Left kidney (tissue), 2 donors: ENCODE data around the gene MID1. TPM values are rescaled to one million over a fixed set of nuclear protein-coding genes. Genes with fewer than 3 reads are reported as not detected.
A peak's percentile ranks its signal among the peaks of the same experiment; 100 is the strongest.
"Not testable (repeated sequence)": the region's sequence is repeated elsewhere in the genome, so short reads cannot be mapped to it uniquely, and the experiment has no call there.

Source experiments
- DNase-seq: peaks from one replicate; pipeline ENCODE4 v3.0.0-alpha.2; 2013
- polyA plus RNA-seq: library from polyadenylated mRNA; unstranded; fragments of 120-200 nt; gene quantifications from one replicate; pipeline ENCODE4 v1.2.1, GENCODE V29; 2013; ENCODE audit not compliant: insufficient read length

The MID1 gene
- polyA plus RNA-seq, 1 donor: 31.6 TPM

DNA sequence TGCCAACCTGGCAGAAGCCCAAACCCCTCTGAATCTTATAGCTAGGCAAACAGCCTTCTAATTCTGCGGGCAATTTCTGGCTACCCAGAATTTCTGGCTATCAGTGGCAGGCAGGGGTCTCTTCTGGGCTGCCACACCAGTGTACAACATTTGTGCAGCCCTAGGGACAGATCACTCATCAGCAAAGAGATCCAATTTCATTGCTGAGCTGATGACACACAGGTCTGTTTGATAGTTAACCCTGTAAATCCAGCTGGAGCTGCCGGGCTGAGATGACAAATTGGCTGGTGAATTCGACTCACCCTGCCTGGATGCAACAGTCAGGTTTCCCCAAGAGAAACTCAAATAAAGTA, 2.4 kb downstream of the MID1 start:
- no peak for DNase-seq

DNA sequence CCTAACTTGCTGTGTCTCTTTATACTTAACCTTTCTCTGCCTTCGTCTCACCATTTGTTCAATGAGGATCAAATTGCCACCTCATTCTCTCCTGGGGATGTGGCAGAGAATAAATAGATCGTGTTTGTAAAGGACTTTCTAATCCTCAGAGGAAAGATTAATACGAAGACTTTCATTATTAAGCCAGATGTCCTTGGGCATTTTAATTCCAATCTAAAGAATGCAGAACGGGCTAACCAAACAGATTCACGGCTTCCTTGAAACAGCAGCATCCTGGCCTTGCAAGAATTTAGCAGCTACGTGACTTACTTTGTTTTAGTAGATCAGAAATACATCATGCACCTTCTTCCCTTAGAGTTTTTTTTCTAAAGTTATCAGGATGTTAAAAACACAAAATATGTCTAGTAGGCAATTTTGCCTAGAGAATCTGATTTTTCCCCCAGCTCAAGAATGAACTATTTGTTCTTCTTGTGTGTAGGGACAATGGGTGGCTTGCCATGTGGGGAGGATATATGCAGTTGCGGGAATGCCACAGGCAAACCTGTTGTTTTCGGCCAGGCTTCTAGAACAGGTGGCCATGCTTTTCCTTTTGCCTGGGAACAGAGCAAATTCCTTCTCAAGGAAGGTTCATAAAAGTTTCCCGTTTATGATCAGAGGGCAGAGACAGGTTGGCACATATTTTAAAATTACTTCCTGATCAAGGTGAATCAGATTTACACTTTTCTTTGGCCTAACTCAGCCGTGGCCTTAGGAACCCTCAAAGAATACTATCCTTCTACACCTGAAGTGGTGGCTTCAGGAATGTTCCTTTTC, 3.0 kb downstream of the MID1 start:
- DNase-seq: no peak

DNA sequence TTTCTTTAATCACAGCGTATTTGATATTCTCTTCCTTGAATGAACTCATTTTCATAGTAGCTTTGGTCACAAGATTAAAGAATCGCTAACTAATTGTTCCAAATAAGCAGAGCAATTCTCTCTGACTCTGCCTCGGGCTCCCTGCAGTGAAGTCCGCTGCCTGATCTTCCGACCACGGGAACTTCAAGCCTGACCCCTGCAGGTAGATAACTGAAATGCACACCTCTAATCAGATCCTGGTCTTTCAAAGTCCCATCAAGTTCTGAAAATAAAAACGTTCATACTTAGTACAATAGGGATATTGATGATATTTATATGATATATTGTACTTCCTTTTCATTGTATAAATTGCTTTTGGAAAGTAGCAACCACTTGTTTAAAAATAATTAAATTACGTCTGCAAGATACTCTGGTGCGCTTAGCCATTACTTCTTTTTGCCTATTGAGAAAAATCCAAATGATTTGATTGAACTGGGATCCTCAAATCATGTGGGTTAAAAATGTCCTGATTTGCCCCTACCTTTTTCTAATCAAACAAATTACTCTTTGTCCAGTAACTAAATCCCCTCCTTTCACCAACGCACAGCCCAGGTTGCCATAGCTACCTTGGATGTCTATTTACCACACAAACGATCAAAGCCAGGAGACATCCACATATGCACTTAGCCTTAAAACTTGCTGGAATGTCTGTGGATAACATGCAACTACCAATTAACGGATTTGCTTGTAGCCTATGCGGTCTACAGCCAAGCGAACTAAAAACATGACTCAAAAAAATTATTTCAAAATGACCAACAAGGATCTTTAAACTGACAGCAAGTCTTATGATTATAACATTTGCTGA, 4.2 kb downstream of the MID1 start:
- peak; percentile 50 for DNase-seq

DNA sequence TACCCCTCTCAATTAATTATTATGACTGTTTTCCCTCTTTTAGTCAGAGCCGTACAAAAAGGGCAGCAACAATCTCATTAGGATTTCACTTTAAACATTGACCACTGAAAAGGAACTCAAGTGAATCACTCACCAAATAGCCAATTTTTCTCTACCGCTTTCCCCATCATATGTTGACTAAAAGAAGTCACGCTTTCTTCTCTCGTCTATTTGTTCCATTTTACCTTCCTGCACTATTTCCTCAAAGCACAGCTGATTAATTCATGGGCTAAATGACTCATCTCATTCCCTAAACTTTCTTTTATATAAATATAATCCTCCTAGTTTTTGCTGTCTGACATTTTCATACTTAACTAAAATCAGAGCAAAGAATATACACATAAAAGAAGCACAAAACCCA, 8.2 kb downstream of the MID1 start:
- DNase-seq: no peak

DNA sequence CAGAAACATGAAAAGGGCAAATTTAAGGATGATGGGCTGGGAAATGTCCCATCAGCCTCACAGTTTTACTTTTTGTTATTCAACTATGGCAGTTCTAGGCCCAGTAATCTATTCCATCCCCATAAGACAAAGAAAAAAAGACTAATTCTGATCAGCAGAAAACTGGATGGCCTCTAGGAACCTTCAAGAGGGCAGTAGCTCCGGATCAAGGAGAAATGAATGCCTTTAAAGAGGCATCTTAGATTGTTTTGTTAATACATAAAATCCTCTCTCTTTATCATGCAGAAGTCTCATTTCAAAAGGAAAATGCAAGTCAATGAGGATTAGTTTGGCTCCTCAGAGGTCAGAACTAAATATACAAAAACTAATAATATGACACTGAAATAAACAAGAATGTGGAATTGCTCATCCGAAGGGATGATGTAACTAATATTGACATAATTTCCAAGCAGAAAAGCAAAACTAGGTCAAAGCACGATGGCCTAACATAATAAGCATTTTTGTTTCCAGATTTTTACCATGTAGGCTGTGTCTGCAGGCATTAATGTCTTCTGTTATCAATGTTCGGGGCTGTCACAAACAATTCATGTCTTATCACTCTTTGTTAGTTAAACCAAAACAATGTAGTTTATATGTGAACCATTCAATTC, 8.8 kb downstream of the MID1 start:
- no peak for DNase-seq

DNA sequence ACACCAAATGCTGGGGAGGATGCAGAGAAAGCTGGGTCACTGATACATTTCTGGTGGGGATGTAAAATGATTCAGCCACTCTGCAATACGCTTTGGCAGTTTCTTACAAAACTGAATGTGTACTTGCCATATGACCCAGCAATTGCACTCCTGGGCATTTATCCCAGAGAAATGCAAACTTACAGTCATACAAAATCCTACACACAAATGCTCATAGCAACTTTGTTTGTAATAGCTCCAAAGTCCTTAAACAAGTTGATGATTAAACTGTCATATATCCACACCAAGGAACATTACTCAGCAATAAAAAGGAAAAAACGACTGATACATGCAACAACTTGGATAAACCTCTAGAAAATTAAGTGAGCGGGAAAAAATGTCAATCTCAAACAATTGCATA, 12.3 kb downstream of the MID1 start:
- no peak for DNase-seq

DNA sequence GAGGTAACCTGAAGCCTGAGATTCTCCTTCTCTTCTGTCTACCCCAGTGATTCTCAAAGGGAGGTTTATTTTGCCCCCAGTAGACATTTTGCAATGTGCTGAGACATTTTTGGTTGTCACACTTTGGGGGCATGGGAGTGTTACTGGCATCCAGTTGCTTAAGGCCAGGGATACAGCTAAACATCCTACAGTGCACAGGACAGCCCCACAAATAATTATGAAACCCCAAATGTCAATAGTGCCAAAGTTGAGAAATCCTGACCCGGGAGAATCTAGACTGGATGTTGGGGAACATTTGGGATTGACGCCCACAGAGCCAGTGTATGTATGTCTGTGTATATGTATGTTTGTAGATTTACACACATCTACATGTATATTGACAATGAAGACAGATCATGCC, 13.2 kb downstream of the MID1 start:
- no peak for DNase-seq

DNA sequence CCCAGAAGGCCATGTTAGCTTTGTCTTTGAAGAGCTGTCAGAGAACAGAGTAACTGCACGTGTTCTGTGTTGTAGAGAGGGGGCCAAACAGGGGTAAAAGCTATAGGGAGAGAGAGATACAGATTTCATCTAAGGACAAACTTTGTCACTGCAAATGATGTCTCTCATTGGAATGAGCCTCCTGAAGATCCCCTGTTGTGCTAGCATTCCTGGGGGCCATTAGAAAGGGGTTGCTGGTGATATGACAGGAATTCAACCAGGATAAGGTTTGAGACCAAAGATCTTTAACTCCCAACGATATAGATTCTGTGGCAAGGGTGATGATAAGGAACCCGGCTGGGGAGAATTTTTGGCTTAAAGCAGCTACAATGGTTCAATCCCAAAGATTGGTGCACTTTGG, 16.8 kb downstream of the MID1 start:
- no peak for DNase-seq

DNA sequence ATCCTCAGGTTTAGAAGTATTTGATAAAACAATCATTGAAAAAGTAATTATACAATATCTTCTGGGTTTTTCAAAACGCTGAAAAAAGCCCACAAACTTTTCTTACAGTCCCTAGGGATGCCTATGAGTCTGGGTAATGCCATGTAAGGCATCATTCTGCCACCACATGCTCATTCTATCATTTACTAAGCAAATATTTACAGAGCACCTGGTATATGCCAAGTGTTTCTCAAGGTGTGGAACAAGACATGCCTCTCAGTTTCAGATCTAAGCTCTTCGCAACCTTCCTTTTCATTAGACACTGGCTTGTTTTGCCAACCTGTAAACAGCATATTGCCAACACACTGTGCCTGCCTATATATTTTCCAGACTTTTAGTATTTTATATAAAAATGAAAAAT, 17.7 kb downstream of the MID1 start:
- DNase-seq: no peak

DNA sequence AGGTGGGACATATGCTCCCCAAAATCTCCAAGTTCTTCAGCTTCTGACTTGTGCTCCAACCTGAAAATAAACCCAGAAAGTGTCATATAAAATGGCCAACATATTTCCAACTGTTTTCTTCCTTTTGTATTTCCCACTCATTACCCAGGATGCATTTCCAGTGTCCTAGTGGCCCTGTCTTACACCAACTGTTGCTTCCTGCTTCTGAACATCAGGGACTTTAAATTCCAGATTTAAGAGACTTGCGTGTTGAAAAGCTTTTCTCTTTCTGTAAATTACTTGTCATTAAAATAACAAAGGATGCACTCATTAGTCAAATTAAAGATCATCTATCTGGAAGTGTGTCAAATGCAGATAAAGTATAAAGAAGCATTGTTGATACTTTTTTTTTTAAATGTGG, 19.9 kb downstream of the MID1 start:
- no peak for DNase-seq

DNA sequence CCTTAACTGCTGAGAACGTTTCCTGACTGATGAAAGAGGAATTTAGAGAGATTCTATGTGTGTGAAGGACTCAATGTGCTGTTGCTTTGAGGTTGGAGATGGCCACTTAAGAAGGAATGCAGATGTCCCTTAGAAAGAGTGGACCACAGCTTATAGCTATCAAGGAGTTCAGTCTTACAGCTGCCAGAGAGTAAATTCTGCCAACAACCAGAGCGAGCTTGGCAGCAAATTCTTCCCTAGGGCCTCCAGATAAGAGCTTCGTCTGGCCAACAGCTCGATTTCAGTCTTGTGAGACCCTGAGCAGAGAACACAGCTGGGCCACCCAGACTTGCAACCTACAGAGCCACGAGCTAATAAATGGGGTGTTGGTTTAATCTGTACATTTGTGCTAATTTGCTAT, 21.8 kb downstream of the MID1 start:
- no peak for DNase-seq

DNA sequence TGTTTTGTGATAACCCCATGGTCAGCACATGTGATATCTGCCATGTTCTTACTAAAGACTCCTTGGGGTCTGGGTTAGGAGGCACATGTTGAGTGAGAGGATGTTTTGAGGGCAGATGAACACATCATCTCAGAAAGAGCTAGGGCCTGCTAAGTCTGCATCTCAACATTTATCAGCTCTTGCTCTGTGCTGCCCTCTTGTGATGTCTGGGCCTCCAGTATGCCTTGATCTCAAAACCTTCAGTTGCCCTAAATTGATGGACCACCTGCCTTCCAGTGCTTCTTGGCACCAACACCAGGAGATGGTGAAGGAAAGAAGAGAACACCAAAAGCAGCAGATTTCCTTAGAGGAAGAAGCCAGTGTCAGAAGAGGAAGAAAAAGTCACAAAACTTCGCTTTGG, 22.5 kb downstream of the MID1 start:
- no peak for DNase-seq

DNA sequence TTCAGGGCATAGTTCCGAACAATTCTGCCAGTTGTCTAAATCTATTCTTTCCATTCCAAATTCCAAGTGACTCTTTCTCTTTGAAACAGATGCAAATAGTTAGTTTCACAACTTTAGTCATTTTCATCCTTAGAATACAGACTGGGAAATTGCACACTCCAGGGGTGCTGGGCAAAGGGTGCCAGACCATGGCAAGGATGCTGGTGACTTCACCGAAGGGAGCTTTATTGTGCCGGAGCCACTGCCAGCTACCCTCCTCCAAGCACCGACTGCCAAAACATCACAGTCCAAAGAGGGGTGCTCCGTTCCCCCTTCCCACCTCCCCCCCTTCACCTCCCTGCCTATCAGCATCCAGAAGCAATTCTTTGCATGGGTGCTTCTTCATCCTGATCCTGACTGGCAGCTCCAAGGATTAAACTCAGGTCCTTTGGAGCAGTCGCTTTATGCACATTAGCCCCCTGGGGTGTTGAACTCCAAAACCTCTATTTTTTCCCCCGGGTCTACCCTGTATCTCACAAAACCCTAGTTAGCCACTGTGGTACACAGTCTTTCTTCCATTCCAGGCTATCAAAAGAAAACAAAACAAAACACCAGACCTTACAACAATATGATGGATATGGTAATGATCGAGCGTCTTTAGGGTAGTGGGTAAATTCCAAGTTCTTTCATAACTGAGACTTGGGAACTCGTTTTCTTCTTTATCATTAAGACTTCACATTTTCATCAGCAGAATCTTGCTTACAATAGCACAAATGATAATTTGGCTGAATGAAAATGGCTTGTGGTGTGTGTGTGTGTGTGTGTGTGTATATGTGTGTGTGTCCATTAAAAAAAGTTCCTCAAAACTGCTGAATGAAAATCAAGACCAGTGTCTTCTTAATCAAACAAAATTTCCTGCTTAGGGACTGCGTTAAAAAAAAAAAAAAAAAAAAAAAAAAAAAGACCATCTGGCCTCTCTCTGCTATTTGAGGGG, 28.7 kb downstream of the MID1 start:
- no peak for DNase-seq

DNA sequence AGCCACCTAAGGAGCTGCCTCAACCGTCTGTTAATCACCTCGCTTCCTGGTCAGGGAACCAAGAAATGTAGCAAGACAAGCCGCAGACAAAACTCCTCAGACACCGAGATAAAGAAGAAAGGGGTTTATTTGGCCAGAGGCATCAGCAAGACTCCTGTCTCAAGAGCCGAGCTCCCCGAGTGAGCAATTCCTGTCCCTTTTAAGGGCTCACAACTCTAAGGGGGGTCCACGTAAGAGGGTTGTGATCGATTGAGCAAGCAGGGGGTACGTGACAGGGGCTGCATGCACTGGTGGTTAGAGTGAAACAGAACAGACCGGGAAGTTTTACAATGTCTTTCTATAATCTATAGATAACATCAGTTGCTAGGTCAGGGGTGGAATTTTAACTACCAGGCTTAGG, 30.6 kb downstream of the MID1 start:
- DNase-seq: not testable (repeated sequence)

DNA sequence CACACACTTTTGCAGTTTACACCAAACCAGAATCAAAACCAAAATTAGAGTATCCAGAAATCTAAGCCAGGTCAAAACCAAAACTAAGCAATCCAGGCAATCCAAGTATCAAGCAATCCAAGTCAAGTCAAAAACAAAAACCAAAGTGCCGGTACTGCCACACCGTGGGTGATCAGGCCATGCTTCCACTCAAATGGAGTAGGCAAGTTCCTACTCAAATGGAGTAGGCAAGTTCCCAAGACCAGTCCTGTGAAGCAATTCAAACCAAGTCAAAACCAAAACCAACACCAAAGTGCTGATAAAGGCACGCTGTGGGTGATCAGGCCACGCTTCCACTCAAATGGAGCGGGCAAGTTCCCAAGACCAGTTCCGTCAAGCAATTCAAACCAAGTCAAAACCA, 31.3 kb downstream of the MID1 start:
- DNase-seq: no peak

DNA sequence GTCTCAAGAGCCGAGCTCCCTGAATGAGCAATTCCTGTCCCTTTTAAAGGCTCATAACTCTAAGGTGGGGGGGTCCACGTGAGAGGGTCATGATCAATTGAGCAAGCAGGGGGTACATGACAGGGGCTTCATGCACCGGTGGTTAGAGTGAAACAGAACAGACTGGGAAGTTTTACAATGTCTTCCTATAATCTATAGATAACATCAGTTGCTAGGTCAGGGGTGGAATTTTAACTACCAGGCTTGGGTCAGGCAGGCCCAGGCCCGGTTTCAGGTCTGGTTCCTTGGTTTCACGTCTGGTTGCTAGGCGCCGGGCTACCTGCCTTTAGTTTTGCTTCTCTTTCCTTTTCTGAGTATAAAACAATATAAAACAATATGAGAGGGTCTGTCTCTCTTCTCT, 35.5 kb downstream of the MID1 start:
- not testable (repeated sequence) for DNase-seq

DNA sequence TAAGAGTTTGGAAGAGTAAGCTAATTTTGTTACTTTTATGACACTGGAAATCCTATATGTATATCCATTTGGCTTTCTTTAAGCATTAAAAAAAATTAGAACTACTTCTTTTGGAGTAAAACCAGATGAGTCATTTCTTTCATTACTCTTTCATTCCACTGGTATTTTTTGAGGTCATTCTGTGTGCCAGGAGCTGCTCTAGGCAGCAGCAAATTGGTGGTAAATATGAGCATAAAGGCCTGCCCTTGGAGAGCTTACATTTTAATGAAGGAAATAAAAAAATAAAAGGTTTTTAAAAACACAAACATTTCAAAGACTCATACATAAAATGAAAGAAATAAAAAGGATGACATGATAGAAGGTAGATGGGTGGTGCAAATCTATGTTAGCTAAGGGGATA, 37.4 kb downstream of the MID1 start:
- no peak for DNase-seq

DNA sequence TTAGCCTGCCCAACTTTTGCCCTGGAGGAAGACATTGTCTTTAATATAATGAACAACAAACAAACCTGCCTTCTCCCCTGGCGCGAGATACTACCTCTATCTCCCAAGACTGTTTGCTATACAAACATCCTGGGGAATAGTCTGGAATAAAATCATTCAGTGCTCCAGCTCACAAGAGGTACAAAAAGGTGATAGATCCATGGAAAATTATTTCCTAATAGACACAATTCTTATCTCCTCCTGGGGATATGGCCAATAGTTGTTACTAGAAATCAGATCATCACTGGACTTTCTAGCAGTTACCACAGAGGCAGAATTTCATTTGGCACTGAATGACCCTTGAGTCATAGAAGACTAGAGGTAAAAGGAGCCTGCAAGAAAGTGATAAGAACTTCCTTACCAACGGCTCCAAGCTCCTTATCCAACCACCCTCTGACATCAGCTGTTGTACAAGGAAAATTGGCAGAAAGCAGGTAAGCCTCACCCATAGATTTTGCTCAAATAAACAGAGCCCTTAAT, 38.1 kb downstream of the MID1 start:
- DNase-seq: no peak

DNA sequence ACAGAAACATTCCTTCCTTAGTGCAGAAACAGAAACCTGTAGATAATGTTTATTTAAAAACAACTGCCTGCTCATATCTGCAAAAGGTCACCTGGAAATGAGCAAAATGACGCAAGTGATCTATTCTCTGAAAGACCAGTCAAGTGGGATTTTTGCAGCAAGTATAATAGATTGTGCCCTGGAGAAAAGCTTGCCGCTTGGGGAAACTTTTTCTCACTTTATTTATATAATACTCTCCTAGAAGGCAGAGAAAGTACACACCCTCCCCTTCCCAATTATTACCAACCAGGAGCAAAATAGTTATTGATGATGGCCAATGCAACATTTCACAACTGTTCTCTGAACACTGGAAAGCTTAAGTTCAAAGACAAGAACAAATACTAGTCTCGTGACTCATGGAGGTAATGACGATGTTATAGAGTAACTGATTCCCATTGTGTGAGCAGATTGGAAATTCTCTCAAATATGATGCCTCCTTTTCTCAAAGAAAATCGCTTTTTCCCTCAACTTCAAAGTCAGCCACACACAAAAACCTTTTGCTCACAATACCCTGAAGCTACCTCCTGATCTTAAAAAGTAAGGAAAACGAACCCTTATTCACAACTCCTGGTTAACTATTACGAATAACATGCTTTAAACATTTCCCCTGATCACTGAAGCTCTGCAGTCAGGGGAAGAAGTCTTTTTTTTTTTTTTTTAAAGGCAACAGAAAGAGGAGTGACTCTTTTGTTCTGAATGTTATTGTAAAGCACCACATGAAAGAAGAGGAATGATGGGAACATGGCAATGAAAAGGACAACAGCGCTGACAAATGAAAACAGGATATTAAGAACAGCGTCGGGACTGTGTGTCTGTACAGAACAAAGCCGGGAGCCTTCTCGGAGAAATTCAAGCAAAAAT, 41.0 kb downstream of the MID1 start:
- DNase-seq: no peak

DNA sequence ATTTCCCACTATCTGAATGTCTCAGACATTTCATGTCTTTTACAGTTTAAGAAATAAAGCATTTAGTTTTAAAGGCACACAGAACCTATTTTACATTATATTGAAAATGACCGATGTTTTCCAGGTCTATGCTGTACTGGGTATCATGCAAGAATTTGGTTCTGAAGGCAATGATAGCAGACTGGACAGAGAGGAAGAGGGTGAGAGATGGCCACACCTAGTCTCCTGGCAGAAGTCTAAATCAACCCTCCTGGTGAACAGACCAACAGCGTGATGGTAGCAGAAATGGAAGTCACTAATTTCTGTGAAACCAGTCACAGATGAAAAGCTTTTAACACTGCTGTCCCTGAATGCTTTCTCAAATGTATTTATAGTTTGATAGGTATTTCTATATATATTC, 41.9 kb downstream of the MID1 start:
- DNase-seq: no peak

DNA sequence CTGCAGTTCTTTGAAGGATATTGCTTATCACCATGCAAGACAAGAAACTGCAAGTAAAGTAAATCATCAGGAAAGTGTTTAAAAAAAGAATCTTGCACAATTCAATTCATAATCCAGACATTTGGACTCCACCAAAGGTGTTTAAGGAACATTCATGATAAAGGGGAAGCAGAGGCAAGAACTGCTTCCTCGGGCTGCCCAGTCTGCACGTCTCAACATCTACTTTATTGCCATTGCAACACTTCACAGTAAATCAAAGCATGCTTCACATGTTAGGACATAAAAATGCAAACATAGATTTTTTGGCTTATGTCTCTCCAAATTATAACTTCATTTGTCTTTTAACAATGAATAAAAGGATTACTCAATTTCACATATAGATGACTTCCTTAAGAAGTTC, 42.5 kb downstream of the MID1 start:
- no peak for DNase-seq
